ENCODE results near the gene CDC14A.
A peak's percentile ranks its signal among the peaks of the same experiment; 100 is the strongest.

CDC14A gene

GRCh38 chr1:100455478-100456072, 103.3 kb downstream of the CDC14A start:
- no peak for DNase-seq

GRCh38 chr1:100456880-100457279, 104.6 kb downstream of the CDC14A start:
- DNase-seq = no peak

- DNase-seq = no peak
These were observed 105.4 kb downstream of the CDC14A start for GRCh38 chr1:100457683-100458082.

GRCh38 chr1:100458661-100459357, 106.5 kb downstream of the CDC14A start:
- no peak for DNase-seq

GRCh38 chr1:100459358-100460114, 107.2 kb downstream of the CDC14A start:
- DNase-seq = peak; percentile 53

GRCh38 chr1:100461222-100461621, 108.9 kb downstream of the CDC14A start:
- DNase-seq = no peak

GRCh38 chr1:100462326-100463025, 110.2 kb downstream of the CDC14A start:
- no peak for DNase-seq

GRCh38 chr1:100463791-100464424, 111.6 kb downstream of the CDC14A start:
- no peak for DNase-seq

GRCh38 chr1:100469578-100469977, 117.3 kb downstream of the CDC14A start:
- no peak for DNase-seq

- DNase-seq = no peak
These were observed 122.5 kb downstream of the CDC14A start for GRCh38 chr1:100474834-100475233.

GRCh38 chr1:100476735-100477290, 124.5 kb downstream of the CDC14A start:
- no peak for DNase-seq

- DNase-seq = no peak
These were observed 126.5 kb downstream of the CDC14A start for GRCh38 chr1:100478816-100479215.

- no peak for DNase-seq
These were observed 127.5 kb downstream of the CDC14A start for GRCh38 chr1:100479620-100480338.

- DNase-seq = no peak
These were observed 129.0 kb downstream of the CDC14A start for GRCh38 chr1:100481303-100481702.

- no peak for DNase-seq
These were observed 129.9 kb downstream of the CDC14A start for GRCh38 chr1:100482167-100482566.

GRCh38 chr1:100482748-100483147, 130.4 kb downstream of the CDC14A start:
- DNase-seq = no peak

GRCh38 chr1:100483230-100483629, 130.9 kb downstream of the CDC14A start:
- DNase-seq = no peak

GRCh38 chr1:100485855-100486258, 133.6 kb downstream of the CDC14A start:
- no peak for DNase-seq

GRCh38 chr1:100494393-100495084, 142.2 kb downstream of the CDC14A start:
- no peak for DNase-seq

GRCh38 chr1:100496896-100497295, 144.6 kb downstream of the CDC14A start:
- DNase-seq = no peak

- no peak for DNase-seq
These were observed 145.5 kb downstream of the CDC14A start for GRCh38 chr1:100497796-100498195.
